Measurements from ENCODE around the gene GNAZ.

DNA sequence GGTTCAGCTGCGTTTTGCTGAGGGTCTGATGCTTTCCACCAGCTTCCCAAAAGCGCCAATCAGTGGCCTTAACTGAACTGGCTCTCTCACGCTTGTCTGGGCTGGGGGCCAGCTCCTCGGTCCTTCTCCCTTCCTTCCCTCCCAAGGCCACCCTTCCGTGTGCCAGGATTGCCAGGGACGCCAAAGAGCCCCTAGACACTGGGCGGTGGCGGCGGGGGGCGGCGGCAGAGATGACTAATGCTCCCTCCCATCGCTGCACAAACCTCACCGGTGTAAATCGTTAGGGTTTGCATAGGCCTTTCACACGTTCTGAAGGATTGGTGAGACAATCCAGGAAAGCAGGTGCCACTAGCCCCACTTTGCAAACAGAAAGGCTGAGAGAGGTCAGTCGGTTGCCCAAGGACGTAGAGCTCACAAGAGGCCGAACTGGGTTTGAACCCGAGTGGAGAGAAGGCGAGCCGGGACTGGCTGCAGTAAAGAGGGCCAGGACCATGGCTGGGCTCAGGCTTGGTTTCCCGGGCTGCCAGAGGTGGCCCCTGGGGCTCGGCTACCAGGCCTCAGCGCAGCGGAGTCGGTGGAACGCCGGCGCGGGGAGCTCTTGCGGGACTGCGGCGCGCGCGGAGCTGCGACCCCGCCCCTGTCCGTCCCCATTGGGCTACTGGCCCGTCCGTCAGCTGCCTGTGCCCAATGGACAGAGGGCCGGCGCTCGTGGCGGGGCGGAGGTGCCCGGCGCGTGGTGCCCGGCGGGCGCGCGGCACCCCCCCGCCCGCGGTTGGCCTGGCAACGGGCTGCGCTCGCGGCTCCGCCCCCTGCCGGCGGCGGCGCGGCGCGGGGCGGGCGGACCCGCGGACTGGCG lies 589 bp upstream of the GNAZ start:
- TF ChIP-seq, protein P1, sequence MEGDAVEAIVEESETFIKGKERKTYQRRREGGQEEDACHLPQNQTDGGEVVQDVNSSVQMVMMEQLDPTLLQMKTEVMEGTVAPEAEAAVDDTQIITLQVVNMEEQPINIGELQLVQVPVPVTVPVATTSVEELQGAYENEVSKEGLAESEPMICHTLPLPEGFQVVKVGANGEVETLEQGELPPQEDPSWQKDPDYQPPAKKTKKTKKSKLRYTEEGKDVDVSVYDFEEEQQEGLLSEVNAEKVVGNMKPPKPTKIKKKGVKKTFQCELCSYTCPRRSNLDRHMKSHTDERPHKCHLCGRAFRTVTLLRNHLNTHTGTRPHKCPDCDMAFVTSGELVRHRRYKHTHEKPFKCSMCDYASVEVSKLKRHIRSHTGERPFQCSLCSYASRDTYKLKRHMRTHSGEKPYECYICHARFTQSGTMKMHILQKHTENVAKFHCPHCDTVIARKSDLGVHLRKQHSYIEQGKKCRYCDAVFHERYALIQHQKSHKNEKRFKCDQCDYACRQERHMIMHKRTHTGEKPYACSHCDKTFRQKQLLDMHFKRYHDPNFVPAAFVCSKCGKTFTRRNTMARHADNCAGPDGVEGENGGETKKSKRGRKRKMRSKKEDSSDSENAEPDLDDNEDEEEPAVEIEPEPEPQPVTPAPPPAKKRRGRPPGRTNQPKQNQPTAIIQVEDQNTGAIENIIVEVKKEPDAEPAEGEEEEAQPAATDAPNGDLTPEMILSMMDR (IDR thresholded peaks at IDR 0.05): no peak
- no peak for TF ChIP-seq TP53 (CRISPR knock-in tag; IDR thresholded peaks at IDR 0.05)
- no peak for TF ChIP-seq POLR2A (IDR thresholded peaks at IDR 0.05; ENCODE audit: low read length)
- no peak for TF ChIP-seq RCOR1 (IDR thresholded peaks at IDR 0.05; ENCODE audit: low read depth, low read length)
- TF ChIP-seq RFX5 (IDR thresholded peaks at IDR 0.05): no peak
- TF ChIP-seq ZFP36 (IDR thresholded peaks at IDR 0.05; ENCODE audit: borderline replicate concordance, partially characterized antibody): no peak
- no peak for TF ChIP-seq KDM1A (IDR thresholded peaks at IDR 0.05; ENCODE audit: low read depth)
- TF ChIP-seq, protein P2, sequence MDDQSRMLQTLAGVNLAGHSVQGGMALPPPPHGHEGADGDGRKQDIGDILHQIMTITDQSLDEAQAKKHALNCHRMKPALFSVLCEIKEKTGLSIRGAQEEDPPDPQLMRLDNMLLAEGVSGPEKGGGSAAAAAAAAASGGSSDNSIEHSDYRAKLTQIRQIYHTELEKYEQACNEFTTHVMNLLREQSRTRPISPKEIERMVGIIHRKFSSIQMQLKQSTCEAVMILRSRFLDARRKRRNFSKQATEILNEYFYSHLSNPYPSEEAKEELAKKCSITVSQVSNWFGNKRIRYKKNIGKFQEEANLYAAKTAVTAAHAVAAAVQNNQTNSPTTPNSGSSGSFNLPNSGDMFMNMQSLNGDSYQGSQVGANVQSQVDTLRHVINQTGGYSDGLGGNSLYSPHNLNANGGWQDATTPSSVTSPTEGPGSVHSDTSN (IDR thresholded peaks at IDR 0.05): peak; percentile 93
- no peak for TF ChIP-seq RAD21 (conservative IDR thresholded peaks at IDR 0.05 in 1 of 2, IDR thresholded peaks at IDR 0.05 in 1 of 2)
- TF ChIP-seq, protein P3, sequence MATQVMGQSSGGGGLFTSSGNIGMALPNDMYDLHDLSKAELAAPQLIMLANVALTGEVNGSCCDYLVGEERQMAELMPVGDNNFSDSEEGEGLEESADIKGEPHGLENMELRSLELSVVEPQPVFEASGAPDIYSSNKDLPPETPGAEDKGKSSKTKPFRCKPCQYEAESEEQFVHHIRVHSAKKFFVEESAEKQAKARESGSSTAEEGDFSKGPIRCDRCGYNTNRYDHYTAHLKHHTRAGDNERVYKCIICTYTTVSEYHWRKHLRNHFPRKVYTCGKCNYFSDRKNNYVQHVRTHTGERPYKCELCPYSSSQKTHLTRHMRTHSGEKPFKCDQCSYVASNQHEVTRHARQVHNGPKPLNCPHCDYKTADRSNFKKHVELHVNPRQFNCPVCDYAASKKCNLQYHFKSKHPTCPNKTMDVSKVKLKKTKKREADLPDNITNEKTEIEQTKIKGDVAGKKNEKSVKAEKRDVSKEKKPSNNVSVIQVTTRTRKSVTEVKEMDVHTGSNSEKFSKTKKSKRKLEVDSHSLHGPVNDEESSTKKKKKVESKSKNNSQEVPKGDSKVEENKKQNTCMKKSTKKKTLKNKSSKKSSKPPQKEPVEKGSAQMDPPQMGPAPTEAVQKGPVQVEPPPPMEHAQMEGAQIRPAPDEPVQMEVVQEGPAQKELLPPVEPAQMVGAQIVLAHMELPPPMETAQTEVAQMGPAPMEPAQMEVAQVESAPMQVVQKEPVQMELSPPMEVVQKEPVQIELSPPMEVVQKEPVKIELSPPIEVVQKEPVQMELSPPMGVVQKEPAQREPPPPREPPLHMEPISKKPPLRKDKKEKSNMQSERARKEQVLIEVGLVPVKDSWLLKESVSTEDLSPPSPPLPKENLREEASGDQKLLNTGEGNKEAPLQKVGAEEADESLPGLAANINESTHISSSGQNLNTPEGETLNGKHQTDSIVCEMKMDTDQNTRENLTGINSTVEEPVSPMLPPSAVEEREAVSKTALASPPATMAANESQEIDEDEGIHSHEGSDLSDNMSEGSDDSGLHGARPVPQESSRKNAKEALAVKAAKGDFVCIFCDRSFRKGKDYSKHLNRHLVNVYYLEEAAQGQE (IDR thresholded peaks at IDR 0.05): no peak
- no peak for TF ChIP-seq SMC3 (IDR thresholded peaks at IDR 0.05)
- TF ChIP-seq, protein P4, sequence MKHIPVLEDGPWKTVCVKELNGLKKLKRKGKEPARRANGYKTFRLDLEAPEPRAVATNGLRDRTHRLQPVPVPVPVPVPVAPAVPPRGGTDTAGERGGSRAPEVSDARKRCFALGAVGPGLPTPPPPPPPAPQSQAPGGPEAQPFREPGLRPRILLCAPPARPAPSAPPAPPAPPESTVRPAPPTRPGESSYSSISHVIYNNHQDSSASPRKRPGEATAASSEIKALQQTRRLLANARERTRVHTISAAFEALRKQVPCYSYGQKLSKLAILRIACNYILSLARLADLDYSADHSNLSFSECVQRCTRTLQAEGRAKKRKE (CRISPR knock-in tag; IDR thresholded peaks at IDR 0.05; ENCODE audit: low read depth): no peak
- no peak for TF ChIP-seq POLR2AphosphoS2 (conservative IDR thresholded peaks at IDR 0.05; ENCODE audit: low read length)

Data from A549 (cell line).